Right renal cortex interstitium (tissue), 3 donors: Measurements from ENCODE around the gene HOTAIR. TPM values are rescaled to one million over a fixed set of nuclear protein-coding genes. Genes with fewer than 3 reads are reported as not detected.

Experiments used
- DNase-seq, 3 donors: peaks; one replicate each; pipeline ENCODE4 v3.0.0-alpha.2; 2013; ENCODE audit warnings: low read depth in 3 of 3, low spot score in 2 of 3
- polyA plus RNA-seq, 3 donors: library from polyadenylated mRNA; unstranded; fragments of 120-200 nt; gene quantifications; one replicate each; pipeline ENCODE4 v1.2.1, GENCODE V29; 2013; ENCODE audit not compliant: insufficient read length in 3 of 3

HOTAIR gene
- polyA plus RNA-seq: 1 to 10 TPM; 1.1 to 2.9 (median 1.2) TPM

- DNase-seq: no peak
These were observed at the start of gene HOTAIR for GRCh38 chr12:53974084-53975063. Gene HOTAIR, minus strand, starts transcription at chr12:53974954.

- no peak for DNase-seq
These were observed 49.4 kb upstream of the HOTAIR start for GRCh38 chr12:54024127-54024526.

GRCh38 chr12:54022960-54023884 lies 48.5 kb upstream of the HOTAIR start:
- no peak for DNase-seq

- no peak for DNase-seq
These were observed 46.8 kb upstream of the HOTAIR start for GRCh38 chr12:54021432-54022013.

GRCh38 chr12:54020591-54021405 lies 46.0 kb upstream of the HOTAIR start:
- no peak for DNase-seq

GRCh38 chr12:54019924-54020590 lies 45.3 kb upstream of the HOTAIR start:
- DNase-seq: no peak

- no peak for DNase-seq
These were observed 44.5 kb upstream of the HOTAIR start for GRCh38 chr12:54019091-54019811.

- DNase-seq: no peak
These were observed 43.8 kb upstream of the HOTAIR start for GRCh38 chr12:54018468-54018984.

GRCh38 chr12:54017878-54018467 lies 43.2 kb upstream of the HOTAIR start:
- DNase-seq: no peak

GRCh38 chr12:54017027-54017788 lies 42.5 kb upstream of the HOTAIR start:
- DNase-seq: no peak

GRCh38 chr12:54016478-54016964 lies 41.8 kb upstream of the HOTAIR start:
- peak in 2 of 3 donors; percentile 87 for DNase-seq

GRCh38 chr12:54016051-54016450 lies 41.3 kb upstream of the HOTAIR start:
- DNase-seq: no peak

GRCh38 chr12:54015018-54015931 lies 40.5 kb upstream of the HOTAIR start:
- no peak for DNase-seq

- no peak for DNase-seq
These were observed 39.7 kb upstream of the HOTAIR start for GRCh38 chr12:54014377-54015017.

- no peak for DNase-seq
These were observed 38.1 kb upstream of the HOTAIR start for GRCh38 chr12:54012631-54013409.
